Esophagus squamous epithelium (tissue), 5 donors: ENCODE data around the gene GRIK1. TPM values are rescaled to one million over a fixed set of nuclear protein-coding genes. Genes with fewer than 3 reads are reported as not detected.

Source experiments
- DNase-seq: peaks from one replicate; lab custom pipeline; 2025; lab: John Stamatoyannopoulos, UW
- H3K27ac ChIP-seq, 4 donors: fragments of 200-600 bp; sonication (generic); one replicate each; pipeline ENCODE4 v1.5.1; 2016 to 2019; ENCODE audit warnings: mild to moderate bottlenecking in 1 of 4
- H3K27me3 ChIP-seq, 4 donors: fragments of 200-600 bp; sonication (generic); 1 replicate in 3 of 4; 2 replicates in 1 of 4; pipeline versions ENCODE4 v1.5.1 to v1.6.0; 2017 to 2021; ENCODE audit warnings: antibody characterized with exemption in 1 of 4
- H3K36me3 ChIP-seq, 3 donors: fragments of 200-600 bp; sonication (generic); one replicate each; pipeline ENCODE4 v1.5.1; 2016 to 2019
- H3K4me1 ChIP-seq, 3 donors: fragments of 200-600 bp; sonication (generic); one replicate each; pipeline ENCODE4 v1.5.1; 2017 to 2019
- H3K4me3 ChIP-seq, 4 donors: fragments of 200-600 bp; sonication (generic); 1 replicate in 3 of 4; 2 replicates in 1 of 4; pipeline ENCODE4 v1.5.1; 2016 to 2019; ENCODE audit warnings: mild to moderate bottlenecking in 2 of 4, moderate library complexity in 1 of 4
- H3K9me3 ChIP-seq, 3 donors: fragments of 200-600 bp; sonication (generic); one replicate each; pipeline ENCODE4 v1.5.1; 2016 to 2019
- CTCF ChIP-seq, 6 experiments: fragments of 450-650 bp in 4 of 6; fragments of 200-600 bp in 2 of 6; sonication (generic) in 2 of 6; IDR thresholded peaks; one replicate each; pipeline ENCODE4 v1.5.1; 2016 to 2019; ENCODE audit warnings: antibody characterized with exemption in 6 of 6, mild to moderate bottlenecking in 4 of 6, moderate library complexity in 4 of 6
- POLR2A ChIP-seq, 4 donors: fragments of 450-650 bp; IDR thresholded peaks; one replicate each; pipeline ENCODE4 v1.6.1; 2017; ENCODE audit warnings: antibody characterized with exemption in 4 of 4, mild to moderate bottlenecking in 4 of 4, moderate library complexity in 3 of 4
- WGBS, 2 donors: methylation state at CpG; one replicate each; pipeline ENCODE4 v1.1.5; 2018; 5-methylcytosine and 5-hydroxymethylcytosine counted together
- intact Hi-C: fragments of 100-400 bp; cut with DNase I; formaldehyde crosslinking; loops from one replicate; pipeline ENCODE4 v1.15.0; 2022
- total RNA-seq, 4 donors: library from RNA; depleted of rRNA; stranded (reverse); fragments of >200 nt; gene quantifications; one replicate each; pipeline ENCODE4 v1.1.0, GENCODE V29; 2016
- donor health status: DM: yes; HTN: yes; CAD: no.

The GRIK1 gene
- total RNA-seq, 4 donors from 2014 or later, result 0.19 TPM; not detected in 3

GRCh38 chr21:29547998-29548397, 391.8 kb downstream of the GRIK1 start:
- Histone ChIP-seq H3K9me3 (no peaks in the 10 kb centered on the region), H3K4me3 (no peak overlapping the region), H3K36me3 (no peaks in the 10 kb centered on the region), H3K27me3 (no peaks in the 10 kb centered on the region), H3K4me1 (peaks cover 0 to 6% (median 0%) of the 10 kb centered on the region in 3 donors), H3K27ac (no peak overlapping the region)
- no peak for TF ChIP-seq POLR2A (IDR thresholded peaks at IDR 0.05)
- TF ChIP-seq CTCF (IDR thresholded peaks at IDR 0.05), result no peak
- no peak for DNase-seq
- 100% methylated on average over 1 of the region's 1 CpG for WGBS, 2 donors
- intact Hi-C loops, result no loop called here

GRCh38 chr21:29546071-29546470, 393.7 kb downstream of the GRIK1 start:
- TF ChIP-seq POLR2A (IDR thresholded peaks at IDR 0.05) (no peak), CTCF (IDR thresholded peaks at IDR 0.05) (no peak)
- Histone ChIP-seq H3K9me3 (no peaks in the 10 kb centered on the region), H3K4me3 (no peak overlapping the region), H3K36me3 (no peaks in the 10 kb centered on the region), H3K4me1 (no peaks in the 10 kb centered on the region), H3K27me3 (no peaks in the 10 kb centered on the region), H3K27ac (no peak overlapping the region)
- DNase-seq, result no peak
- intact Hi-C loops, result no loop called here
- 94 to 100% methylated on average over 3 of the region's 3 CpGs for WGBS, 2 donors

- Histone ChIP-seq H3K36me3 (no peaks in the 10 kb centered on the region), H3K27me3 (no peaks in the 10 kb centered on the region), H3K27ac (no peak overlapping the region), H3K4me3 (no peak overlapping the region), H3K4me1 (no peaks in the 10 kb centered on the region), H3K9me3 (no peaks in the 10 kb centered on the region)
- TF ChIP-seq POLR2A (IDR thresholded peaks at IDR 0.05), result no peak
- no peak for TF ChIP-seq CTCF (IDR thresholded peaks at IDR 0.05)
- intact Hi-C loops, result no loop called here
- WGBS, 2 donors, result 83 to 89% methylated on average over 1 of the region's 1 CpG
- no peak for DNase-seq
Observed at GRCh38 chr21:29540289-29540688, 399.5 kb downstream of the GRIK1 start.

- Histone ChIP-seq H3K9me3 (no peaks in the 10 kb centered on the region), H3K4me3 (no peak overlapping the region), H3K4me1 (peaks cover 0 to 8% (median 0%) of the 10 kb centered on the region in 3 donors), H3K27ac (no peak overlapping the region), H3K27me3 (no peaks in the 10 kb centered on the region), H3K36me3 (no peaks in the 10 kb centered on the region)
- no peak for DNase-seq
- TF ChIP-seq CTCF (IDR thresholded peaks at IDR 0.05) (no peak), POLR2A (IDR thresholded peaks at IDR 0.05) (no peak)
- intact Hi-C loops, result no loop called here
Observed at GRCh38 chr21:29538115-29538514, 401.7 kb downstream of the GRIK1 start.

DNA sequence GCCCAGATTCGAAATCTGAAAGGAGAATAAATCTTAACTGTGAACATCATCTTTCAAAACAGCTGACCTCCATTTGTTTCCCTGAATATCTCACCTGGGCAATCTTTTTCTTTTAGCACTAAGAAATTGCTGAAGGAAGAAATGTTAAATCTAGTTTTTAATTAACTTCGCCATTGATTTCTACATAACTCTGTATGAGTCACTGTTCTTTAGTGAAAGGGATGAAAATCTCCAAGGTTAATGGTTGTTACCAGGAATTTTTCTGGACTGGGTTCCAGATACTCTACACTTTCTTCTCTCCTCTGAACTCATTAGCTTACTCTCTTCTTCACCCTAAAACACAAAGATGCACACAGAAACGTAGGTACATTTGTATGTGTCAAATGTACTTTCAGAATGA, 405.3 kb downstream of the GRIK1 start:
- WGBS, 2 donors, result 67 to 90% methylated on average over 3 of the region's 3 CpGs

More for the DNA sequence above, 405.3 kb downstream of the GRIK1 start:
- peaks cover 0 to 8% (median 0%) of the 10 kb centered on the region in 3 donors for H3K4me1 ChIP-seq
- no peak overlapping the region for H3K27ac ChIP-seq
- no peak for TF ChIP-seq POLR2A (IDR thresholded peaks at IDR 0.05)
- no peak for TF ChIP-seq CTCF (IDR thresholded peaks at IDR 0.05)
- H3K4me3 ChIP-seq, result no peak overlapping the region
- no peak for DNase-seq
- intact Hi-C loops, result no loop called here
- H3K9me3 ChIP-seq, result no peaks in the 10 kb centered on the region
- H3K36me3 ChIP-seq, result no peaks in the 10 kb centered on the region
- no peaks in the 10 kb centered on the region for H3K27me3 ChIP-seq
